ENCODE data around the gene ZSCAN9. TPM values are rescaled to one million over a fixed set of nuclear protein-coding genes. Genes with fewer than 3 reads are reported as not detected.

Gene ZSCAN9
- total RNA-seq, 1 experiment from 2014 or later: 25.8 TPM

DNA sequence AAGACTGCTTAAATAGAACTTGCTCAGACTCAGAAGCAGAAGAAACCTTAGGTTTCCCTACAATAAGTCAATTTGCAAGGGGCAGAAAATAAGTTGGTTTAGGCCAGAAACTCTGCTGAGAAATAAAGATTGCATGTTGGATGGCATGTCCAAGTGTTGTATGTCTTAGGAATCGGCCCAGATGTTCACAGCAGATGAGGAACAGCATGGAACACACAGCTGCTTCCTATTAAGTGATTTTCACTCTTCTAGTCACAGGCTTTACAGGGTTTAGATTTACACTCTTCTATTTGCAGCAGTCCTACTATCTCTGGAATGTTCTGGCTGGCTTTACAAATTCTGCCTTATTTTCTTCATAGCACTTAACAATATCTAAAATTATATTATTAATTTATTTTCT is 23.8 kb downstream of the ZSCAN9 start:
- Mint-ChIP-seq H3K36me3 (ENCODE audit: insufficient read depth, unreplicated experiment) (peaks cover 21% of the 10 kb centered on the region), H3K27ac (ENCODE audit: unreplicated experiment) (no peak overlapping the region), H3K9me3 (ENCODE audit: low read depth, unreplicated experiment) (peaks cover 4% of the 10 kb centered on the region), H3K27me3 (ENCODE audit: unreplicated experiment) (no peaks in the 10 kb centered on the region), H3K4me1 (ENCODE audit: low read depth, unreplicated experiment) (peaks cover 10% of the 10 kb centered on the region), H3K4me3 (ENCODE audit: low read depth, unreplicated experiment) (no peak overlapping the region)
- DNase-seq: no peak
- TF ChIP-seq, protein P1, sequence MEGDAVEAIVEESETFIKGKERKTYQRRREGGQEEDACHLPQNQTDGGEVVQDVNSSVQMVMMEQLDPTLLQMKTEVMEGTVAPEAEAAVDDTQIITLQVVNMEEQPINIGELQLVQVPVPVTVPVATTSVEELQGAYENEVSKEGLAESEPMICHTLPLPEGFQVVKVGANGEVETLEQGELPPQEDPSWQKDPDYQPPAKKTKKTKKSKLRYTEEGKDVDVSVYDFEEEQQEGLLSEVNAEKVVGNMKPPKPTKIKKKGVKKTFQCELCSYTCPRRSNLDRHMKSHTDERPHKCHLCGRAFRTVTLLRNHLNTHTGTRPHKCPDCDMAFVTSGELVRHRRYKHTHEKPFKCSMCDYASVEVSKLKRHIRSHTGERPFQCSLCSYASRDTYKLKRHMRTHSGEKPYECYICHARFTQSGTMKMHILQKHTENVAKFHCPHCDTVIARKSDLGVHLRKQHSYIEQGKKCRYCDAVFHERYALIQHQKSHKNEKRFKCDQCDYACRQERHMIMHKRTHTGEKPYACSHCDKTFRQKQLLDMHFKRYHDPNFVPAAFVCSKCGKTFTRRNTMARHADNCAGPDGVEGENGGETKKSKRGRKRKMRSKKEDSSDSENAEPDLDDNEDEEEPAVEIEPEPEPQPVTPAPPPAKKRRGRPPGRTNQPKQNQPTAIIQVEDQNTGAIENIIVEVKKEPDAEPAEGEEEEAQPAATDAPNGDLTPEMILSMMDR (IDR thresholded peaks at IDR 0.05; ENCODE audit: unreplicated experiment): no peak
- no TSS peak for BruUV-seq (replicated peaks)
- CTCF ChIA-PET: no interaction called here
- intact Hi-C loops (cut with micrococcal nuclease; ENCODE audit: unreplicated experiment): no loop called here

DNA sequence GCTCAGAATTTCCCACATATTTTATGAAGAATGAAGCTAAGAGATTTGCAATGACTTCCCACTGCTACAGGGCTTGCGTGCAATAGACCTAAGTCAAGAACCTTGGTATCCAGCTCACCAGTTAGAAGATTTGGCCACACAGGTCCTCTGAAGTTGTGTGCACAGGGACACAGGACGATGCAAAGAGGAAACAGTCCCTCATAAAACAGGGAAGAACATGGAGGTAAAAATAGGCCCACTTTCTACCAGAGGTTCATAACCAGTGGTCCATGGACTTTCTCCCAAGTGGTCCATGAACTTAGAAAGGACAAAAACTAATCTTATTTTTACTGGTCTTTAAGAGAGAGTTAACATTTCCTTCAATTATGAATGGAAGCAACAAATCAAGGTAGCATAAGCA is 25.7 kb downstream of the ZSCAN9 start:
- TF ChIP-seq, protein P1 (IDR thresholded peaks at IDR 0.05; ENCODE audit: unreplicated experiment): no peak
- intact Hi-C loops (cut with micrococcal nuclease; ENCODE audit: unreplicated experiment): loop anchor here (10.0 kb wide), 1 partner anchor 334 kb away; a partner anchor contains a TSS
- H3K27me3 Mint-ChIP-seq (ENCODE audit: unreplicated experiment): no peaks in the 10 kb centered on the region
- no peak overlapping the region for H3K27ac Mint-ChIP-seq (ENCODE audit: unreplicated experiment)
- TSS peak; percentile 30 for BruUV-seq (replicated peaks)
- peaks cover 16% of the 10 kb centered on the region for H3K36me3 Mint-ChIP-seq (ENCODE audit: insufficient read depth, unreplicated experiment)
- no peak for DNase-seq
- H3K4me3 Mint-ChIP-seq (ENCODE audit: low read depth, unreplicated experiment): peak overlapping the region; percentile 100
- H3K9me3 Mint-ChIP-seq (ENCODE audit: low read depth, unreplicated experiment): peaks cover 4% of the 10 kb centered on the region
- CTCF ChIA-PET: no interaction called here
- H3K4me1 Mint-ChIP-seq (ENCODE audit: low read depth, unreplicated experiment): peaks cover 10% of the 10 kb centered on the region

DNA sequence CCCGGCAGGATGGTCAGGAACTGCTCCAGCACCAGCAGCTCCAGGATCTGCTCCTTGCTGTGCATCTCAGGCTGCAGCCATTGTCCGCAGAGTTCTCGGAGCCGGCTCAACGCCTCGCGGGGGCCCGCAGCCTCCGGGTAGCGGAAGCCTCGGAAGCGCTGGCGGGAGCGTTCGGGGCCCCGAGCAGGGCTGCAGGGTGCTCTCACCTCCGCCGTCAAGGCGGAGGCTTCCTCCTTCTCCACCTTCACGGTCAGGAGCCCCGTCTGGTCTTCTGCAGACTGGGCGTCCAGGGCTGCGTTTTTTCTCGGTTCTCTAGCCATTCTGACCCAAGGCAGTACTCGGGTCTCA is 26.6 kb downstream of the ZSCAN9 start:
- TF ChIP-seq, protein P1 (IDR thresholded peaks at IDR 0.05; ENCODE audit: unreplicated experiment): no peak
- intact Hi-C loops (cut with micrococcal nuclease; ENCODE audit: unreplicated experiment): loop anchor here (1.0 to 10.0 kb wide), 4 partner anchors 16 to 333 kb away; partner anchors contain the start of genes PGBD1, ZKSCAN8 and ZSCAN26
- Mint-ChIP-seq H3K27me3 (ENCODE audit: unreplicated experiment) (no peaks in the 10 kb centered on the region), H3K9me3 (ENCODE audit: low read depth, unreplicated experiment) (peaks cover 4% of the 10 kb centered on the region), H3K4me1 (ENCODE audit: low read depth, unreplicated experiment) (peaks cover 10% of the 10 kb centered on the region), H3K27ac (ENCODE audit: unreplicated experiment) (peak overlapping the region; percentile 64), H3K36me3 (ENCODE audit: insufficient read depth, unreplicated experiment) (peaks cover 16% of the 10 kb centered on the region), H3K4me3 (ENCODE audit: low read depth, unreplicated experiment) (peak overlapping the region; percentile 100)
- CTCF ChIA-PET: interaction anchor here (1.7 to 2.4 kb wide), 2 partner anchors 16 to 104 kb away, joined by 11 to 22 read pairs; partner anchors contain the start of gene ZSCAN26
- no TSS peak for BruUV-seq (replicated peaks)
- DNase-seq: peak; percentile 14

DNA sequence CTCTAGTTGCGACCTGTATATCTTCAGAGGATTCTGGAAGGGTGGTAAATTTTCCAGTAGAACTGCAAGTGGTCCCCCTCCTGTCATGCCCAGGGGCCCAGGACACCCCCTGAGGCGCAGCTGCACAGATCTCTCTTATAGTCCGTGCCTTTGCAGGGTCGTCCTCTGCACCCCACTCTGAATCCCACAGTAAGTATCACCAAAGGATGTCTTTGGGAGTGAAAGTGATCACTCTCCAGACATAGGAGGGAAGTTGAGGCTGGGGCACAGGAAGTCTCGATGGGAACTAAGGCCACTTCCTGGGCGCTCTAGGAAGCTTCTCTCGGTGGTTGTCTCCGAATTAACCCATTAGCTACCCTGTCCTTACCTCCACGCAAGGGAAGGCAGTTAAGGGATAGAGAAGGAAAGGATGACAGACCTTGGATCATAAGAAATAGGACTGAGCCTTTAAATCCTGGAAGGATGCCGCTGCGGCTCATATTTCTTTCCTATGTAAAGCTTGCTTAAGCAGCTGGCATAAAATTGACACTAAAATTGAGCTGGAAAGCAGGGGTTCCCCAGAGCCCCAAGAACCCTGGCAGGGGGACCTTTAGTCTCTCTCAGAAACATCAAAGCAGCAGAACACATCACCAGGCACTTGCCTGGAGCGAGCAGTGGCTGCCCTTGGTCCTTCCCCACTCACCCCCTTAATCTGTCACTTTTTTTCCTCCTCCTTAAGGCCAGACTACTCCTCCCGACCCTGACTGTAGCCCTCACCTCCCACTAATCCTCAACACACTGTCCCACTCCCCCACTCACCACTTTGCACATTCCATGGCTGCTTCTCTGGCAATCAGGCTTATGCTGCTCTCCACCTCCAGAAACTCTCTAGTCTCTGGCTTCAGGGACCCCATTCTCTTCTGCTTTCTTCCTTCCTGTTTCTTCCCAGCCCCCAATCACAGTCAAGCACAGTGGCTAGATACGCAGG is 27.2 kb downstream of the ZSCAN9 start, which contains the start of gene ZKSCAN4:
ZKSCAN4 (minus strand) TSS at position 261 of the 967 bp plus-strand sequence. CDS start 289 bp downstream, outside the sequence.
- DNase-seq: peak; percentile 84
- H3K4me1 Mint-ChIP-seq (ENCODE audit: low read depth, unreplicated experiment): peaks cover 10% of the 10 kb centered on the region
- BruUV-seq (replicated peaks): no TSS peak
- peaks cover 16% of the 10 kb centered on the region for H3K36me3 Mint-ChIP-seq (ENCODE audit: insufficient read depth, unreplicated experiment)
- H3K27me3 Mint-ChIP-seq (ENCODE audit: unreplicated experiment): no peaks in the 10 kb centered on the region
- peak within 1 kb of the TSS; percentile 100 for H3K4me3 Mint-ChIP-seq (ENCODE audit: low read depth, unreplicated experiment)
- intact Hi-C loops (cut with micrococcal nuclease; ENCODE audit: unreplicated experiment): loop anchor here (1.0 to 10.0 kb wide), 4 partner anchors 15 to 333 kb away; partner anchors contain the start of genes PGBD1, ZKSCAN8 and ZSCAN26
- peaks cover 4% of the 10 kb centered on the region for H3K9me3 Mint-ChIP-seq (ENCODE audit: low read depth, unreplicated experiment)
- TF ChIP-seq, protein P1 (IDR thresholded peaks at IDR 0.05; ENCODE audit: unreplicated experiment): no peak
- CTCF ChIA-PET: interaction anchor here (0.6 to 2.4 kb wide), 7 partner anchors 15 to 538 kb away, joined by 3 to 22 read pairs (median 5); partner anchors contain the start of genes PGBD1, ZKSCAN8 and ZSCAN26
- H3K27ac Mint-ChIP-seq (ENCODE audit: unreplicated experiment): peak within 1 kb of the TSS; percentile 64
